ENCODE data around the gene OR6B2. TPM values are rescaled to one million over a fixed set of nuclear protein-coding genes. Genes with fewer than 3 reads are reported as not detected.

The OR6B2 gene
- not detected for total RNA-seq

DNA sequence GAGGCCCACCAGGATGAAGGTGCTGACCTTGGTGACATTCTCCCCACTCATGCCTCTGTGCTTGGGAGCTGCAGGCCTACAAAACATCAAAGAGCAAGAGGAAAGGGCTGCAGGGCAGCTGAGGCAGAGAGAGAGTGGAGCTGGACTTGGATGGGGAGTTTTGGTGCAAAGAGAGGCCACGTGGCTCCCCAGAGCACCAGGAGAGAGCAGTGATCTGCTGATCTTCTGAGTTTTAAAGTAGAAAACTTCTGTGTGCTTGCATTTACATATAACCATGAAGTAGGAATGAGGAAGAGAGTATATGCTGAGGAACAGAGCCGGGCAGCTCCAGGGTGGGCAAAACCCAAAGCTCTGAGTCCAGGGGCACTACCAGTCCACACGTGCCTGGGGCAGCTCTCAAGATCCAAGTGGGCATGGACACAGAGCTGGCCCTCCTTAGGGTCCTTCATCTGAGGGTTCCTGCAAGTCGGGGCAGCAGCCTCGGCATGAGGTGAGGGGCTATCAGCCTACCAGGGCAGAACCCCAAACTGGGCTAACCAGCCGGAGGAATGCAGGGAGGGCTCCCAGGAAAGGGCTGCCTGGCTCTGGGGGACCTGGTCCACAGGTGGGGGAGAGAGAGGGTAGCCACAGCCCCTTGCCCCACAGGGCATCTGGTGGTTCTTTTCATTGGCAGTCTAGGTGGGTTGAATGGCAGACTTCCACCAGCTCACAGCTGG is at the start of gene OR6B2:
OR6B2 (minus strand) TSS at position 51 of the 716 bp plus-strand sequence; CDS start at position 51, 0 bp downstream.
- Histone ChIP-seq H3K4me3 (no peak within 1 kb of the TSS), H3K36me3 (no peaks in the 10 kb centered on the region), H3K9me3 (no peaks in the 10 kb centered on the region), H3K4me1 (no peaks in the 10 kb centered on the region), H3K27ac (no peak within 1 kb of the TSS), H3K27me3 (peaks cover 28% of the 10 kb centered on the region)
- TF ChIP-seq, protein P1, sequence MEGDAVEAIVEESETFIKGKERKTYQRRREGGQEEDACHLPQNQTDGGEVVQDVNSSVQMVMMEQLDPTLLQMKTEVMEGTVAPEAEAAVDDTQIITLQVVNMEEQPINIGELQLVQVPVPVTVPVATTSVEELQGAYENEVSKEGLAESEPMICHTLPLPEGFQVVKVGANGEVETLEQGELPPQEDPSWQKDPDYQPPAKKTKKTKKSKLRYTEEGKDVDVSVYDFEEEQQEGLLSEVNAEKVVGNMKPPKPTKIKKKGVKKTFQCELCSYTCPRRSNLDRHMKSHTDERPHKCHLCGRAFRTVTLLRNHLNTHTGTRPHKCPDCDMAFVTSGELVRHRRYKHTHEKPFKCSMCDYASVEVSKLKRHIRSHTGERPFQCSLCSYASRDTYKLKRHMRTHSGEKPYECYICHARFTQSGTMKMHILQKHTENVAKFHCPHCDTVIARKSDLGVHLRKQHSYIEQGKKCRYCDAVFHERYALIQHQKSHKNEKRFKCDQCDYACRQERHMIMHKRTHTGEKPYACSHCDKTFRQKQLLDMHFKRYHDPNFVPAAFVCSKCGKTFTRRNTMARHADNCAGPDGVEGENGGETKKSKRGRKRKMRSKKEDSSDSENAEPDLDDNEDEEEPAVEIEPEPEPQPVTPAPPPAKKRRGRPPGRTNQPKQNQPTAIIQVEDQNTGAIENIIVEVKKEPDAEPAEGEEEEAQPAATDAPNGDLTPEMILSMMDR (IDR thresholded peaks at IDR 0.05), result no peak
- TF ChIP-seq POLR2AphosphoS5 (IDR thresholded peaks at IDR 0.05), result no peak
- TF ChIP-seq EP300 (IDR thresholded peaks at IDR 0.05), result no peak
- TF ChIP-seq POLR2A (IDR thresholded peaks at IDR 0.05), result no peak
- WGBS, 2 donors (ENCODE audit: low coverage in 1 of 2), result 25% methylated on average over 1 of the region's 6 CpGs; no CpG with 5 or more reads in 1 of the 2 donors
- ATAC-seq, result no peak

DNA sequence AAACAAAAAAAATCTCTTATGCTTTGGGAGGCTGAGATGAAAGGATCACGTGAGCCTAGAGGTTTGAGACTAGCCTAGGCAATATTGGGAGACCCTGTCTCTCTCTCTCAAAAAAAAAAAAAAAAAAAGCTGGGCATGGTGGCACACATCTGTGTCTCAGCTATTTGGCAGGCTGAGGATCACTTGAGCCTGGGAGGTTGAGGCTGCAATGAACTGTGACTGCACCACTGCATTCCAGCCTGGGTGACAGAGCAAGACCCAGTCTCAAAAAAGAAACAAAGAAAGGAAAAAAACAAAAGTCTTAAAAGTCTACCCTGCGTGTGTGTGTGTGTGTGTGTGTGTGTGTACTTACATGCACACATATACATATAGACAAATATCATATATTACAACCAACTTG is 48.4 kb upstream of the OR6B2 start:
- ATAC-seq, result no peak
- 51 to 57% methylated on average over 2 of the region's 2 CpGs for WGBS, 2 donors (ENCODE audit: low coverage in 1 of 2)
- Histone ChIP-seq H3K36me3 (no peaks in the 10 kb centered on the region), H3K27me3 (peaks cover 11% of the 10 kb centered on the region), H3K9me3 (peaks cover 0 to 33% (median 0%) of the 10 kb centered on the region in 3 donors), H3K4me3 (no peak overlapping the region), H3K4me1 (no peaks in the 10 kb centered on the region), H3K27ac (no peak overlapping the region)
- no peak for TF ChIP-seq EP300 (IDR thresholded peaks at IDR 0.05)
- TF ChIP-seq POLR2AphosphoS5 (IDR thresholded peaks at IDR 0.05), result no peak

DNA sequence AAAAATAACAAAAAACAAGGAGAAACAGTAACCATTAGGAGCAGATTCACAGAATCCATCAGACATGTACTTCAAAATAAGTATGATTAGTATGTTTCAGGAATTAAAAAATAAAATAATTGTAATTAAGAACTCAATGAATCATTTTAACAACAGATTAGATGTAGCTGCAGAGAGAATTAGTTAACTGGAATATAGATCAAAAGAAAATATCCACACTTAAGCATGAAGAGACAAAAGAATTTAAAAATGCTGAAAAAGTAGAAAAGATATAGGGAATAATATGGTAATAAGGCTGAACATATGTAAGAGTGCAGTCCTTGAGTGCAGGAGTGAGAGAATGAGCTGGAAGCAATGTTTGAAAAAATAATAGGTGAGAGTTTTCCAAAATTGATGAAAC is 47.2 kb upstream of the OR6B2 start:
- no peak for ATAC-seq
- H3K27me3 ChIP-seq, result peaks cover 13% of the 10 kb centered on the region
- TF ChIP-seq POLR2A (IDR thresholded peaks at IDR 0.05) (no peak), EP300 (IDR thresholded peaks at IDR 0.05) (no peak), POLR2AphosphoS5 (IDR thresholded peaks at IDR 0.05) (no peak)
- TF ChIP-seq, protein P1 (IDR thresholded peaks at IDR 0.05), result no peak
- no peak overlapping the region for H3K4me3 ChIP-seq
- no peak overlapping the region for H3K27ac ChIP-seq
- H3K4me1 ChIP-seq, result no peaks in the 10 kb centered on the region
- H3K36me3 ChIP-seq, result no peaks in the 10 kb centered on the region
- peaks cover 0 to 33% (median 0%) of the 10 kb centered on the region in 3 donors for H3K9me3 ChIP-seq

GRCh38 chr2:240074545-240074944 is 44.3 kb upstream of the OR6B2 start:
- ATAC-seq, result no peak
- H3K9me3 ChIP-seq, result peaks cover 0 to 33% (median 0%) of the 10 kb centered on the region in 3 donors
- TF ChIP-seq POLR2A (IDR thresholded peaks at IDR 0.05), result no peak
- TF ChIP-seq, protein P1 (IDR thresholded peaks at IDR 0.05), result no peak
- no peak for TF ChIP-seq EP300 (IDR thresholded peaks at IDR 0.05)
- no peak for TF ChIP-seq POLR2AphosphoS5 (IDR thresholded peaks at IDR 0.05)
- H3K27me3 ChIP-seq, result peaks cover 7% of the 10 kb centered on the region
- 69 to 74% methylated on average over 5 of the region's 5 CpGs for WGBS, 2 donors (ENCODE audit: low coverage in 1 of 2)
- H3K36me3 ChIP-seq, result no peaks in the 10 kb centered on the region
- no peak overlapping the region for H3K27ac ChIP-seq
- H3K4me1 ChIP-seq, result no peaks in the 10 kb centered on the region
- H3K4me3 ChIP-seq, result no peak overlapping the region

DNA sequence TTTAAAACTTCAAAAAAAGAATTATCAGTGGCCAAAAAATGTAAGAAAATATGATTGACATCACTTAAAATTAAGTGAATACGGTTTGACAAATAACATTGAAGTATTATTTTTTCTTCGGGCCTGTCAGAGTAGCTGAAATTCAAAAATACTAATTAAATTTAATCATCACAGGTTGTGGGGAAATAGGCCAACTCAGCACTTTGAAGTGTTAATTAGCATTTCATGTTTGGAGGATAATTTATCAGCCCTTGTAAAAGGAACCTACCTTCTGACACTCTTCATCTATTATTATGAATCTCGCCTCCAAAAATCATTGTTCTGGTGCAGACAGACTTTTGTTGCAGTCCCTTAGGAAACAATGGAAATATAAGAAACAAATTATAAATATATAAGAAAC is 40.7 kb upstream of the OR6B2 start:
- Histone ChIP-seq H3K4me3 (no peak overlapping the region), H3K27me3 (peaks cover 7% of the 10 kb centered on the region), H3K9me3 (peaks cover 0 to 14% (median 0%) of the 10 kb centered on the region in 3 donors), H3K27ac (no peak overlapping the region), H3K4me1 (no peaks in the 10 kb centered on the region), H3K36me3 (no peaks in the 10 kb centered on the region)
- 78 to 85% methylated on average over 3 of the region's 3 CpGs for WGBS, 2 donors (ENCODE audit: low coverage in 1 of 2)
- TF ChIP-seq, protein P1 (IDR thresholded peaks at IDR 0.05), result no peak
- no peak for ATAC-seq

Data from gastroesophageal sphincter (tissue), 4 donors.